ENCODE results near the gene ZXDC. TPM values are rescaled to one million over a fixed set of nuclear protein-coding genes. Genes with fewer than 3 reads are reported as not detected.

ZXDC gene
- total and polyA plus RNA-seq, 7 donors: 10.6 to 39.5 (median 30.3) TPM

DNA sequence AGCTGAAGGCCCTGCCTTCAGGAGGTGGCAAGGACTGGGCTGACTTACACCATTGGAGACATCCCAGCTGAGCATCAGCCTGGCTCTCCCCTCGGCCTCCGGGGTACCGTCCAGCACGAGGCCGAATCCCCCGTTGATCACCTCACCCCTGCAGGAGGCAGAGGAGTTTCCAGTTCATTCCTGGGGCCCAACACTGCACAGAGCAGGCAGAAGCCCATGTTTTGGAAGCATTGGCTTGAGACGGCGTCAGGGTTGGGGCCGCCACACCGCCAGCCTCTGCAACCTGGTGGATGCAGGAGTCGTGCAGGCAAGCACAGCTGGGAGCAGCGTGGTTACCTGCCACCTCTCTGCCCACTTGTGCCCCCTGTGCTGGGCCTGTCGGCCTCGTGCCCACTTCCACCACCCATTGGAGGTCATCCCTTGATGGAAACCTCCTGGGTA, 7.7 kb upstream of the ZXDC start:
- H3K27me3 ChIP-seq (ENCODE audit: insufficient read depth in 3 of 3, low read length in 2 of 3): no peaks in the 10 kb centered on the region
- H3K4me3 ChIP-seq: no peak overlapping the region
- intact Hi-C loops (cut with DNase I): no loop called here
- no peak overlapping the region for H3K27ac ChIP-seq
- no peaks in the 10 kb centered on the region for H3K9me3 ChIP-seq
- WGBS, 3 donors: 86 to 93% (median 92%) methylated on average over 13 to 14 of the region's 14 CpGs
- no peaks in the 10 kb centered on the region for H3K36me3 ChIP-seq (ENCODE audit: insufficient read depth in 1 of 2, low read depth in 1 of 2)
- ATAC-seq (no peak), DNase-seq (peak in 1 of 2 donors; percentile 45)
- peaks cover 16% of the 10 kb centered on the region for H3K4me1 ChIP-seq
- TF ChIP-seq, protein P1, sequence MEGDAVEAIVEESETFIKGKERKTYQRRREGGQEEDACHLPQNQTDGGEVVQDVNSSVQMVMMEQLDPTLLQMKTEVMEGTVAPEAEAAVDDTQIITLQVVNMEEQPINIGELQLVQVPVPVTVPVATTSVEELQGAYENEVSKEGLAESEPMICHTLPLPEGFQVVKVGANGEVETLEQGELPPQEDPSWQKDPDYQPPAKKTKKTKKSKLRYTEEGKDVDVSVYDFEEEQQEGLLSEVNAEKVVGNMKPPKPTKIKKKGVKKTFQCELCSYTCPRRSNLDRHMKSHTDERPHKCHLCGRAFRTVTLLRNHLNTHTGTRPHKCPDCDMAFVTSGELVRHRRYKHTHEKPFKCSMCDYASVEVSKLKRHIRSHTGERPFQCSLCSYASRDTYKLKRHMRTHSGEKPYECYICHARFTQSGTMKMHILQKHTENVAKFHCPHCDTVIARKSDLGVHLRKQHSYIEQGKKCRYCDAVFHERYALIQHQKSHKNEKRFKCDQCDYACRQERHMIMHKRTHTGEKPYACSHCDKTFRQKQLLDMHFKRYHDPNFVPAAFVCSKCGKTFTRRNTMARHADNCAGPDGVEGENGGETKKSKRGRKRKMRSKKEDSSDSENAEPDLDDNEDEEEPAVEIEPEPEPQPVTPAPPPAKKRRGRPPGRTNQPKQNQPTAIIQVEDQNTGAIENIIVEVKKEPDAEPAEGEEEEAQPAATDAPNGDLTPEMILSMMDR (IDR thresholded peaks at IDR 0.05): no peak

DNA sequence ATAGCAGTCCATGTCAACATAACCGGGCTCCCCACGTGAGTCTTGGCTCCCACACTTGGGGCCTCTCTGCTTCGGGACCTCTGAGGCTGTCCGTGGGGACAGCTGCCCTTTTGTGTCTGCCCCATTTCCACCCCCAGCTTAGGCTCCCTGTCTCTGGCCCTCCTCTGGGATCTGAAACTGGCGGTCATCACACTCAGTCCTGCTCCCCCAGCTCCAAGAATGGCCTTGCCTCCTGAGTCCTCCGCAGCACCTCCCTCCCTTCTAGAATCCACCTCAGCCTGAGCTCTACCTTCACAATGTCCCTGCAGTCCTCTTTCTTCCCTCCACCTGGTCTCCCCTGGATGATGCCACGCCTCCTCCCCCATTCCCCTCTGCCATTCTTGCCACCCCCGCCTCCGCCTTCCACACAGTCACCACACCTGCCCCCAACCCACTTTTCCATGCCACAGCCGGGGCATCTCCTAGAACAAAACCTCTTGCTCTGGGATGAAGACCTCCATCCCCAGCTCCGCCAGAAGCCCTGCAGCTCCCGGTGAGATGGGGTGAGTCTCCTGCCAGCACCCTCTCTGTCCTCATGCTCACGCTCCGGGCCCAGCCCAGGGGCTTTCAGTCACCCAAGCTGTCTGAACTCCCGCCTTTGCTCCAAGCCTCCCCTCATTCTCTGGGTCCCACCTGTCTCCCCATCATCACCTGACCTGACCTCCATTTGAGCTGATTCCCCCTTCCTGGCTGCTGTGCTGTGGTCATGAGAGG, 7.0 kb upstream of the ZXDC start:
- no peak overlapping the region for H3K4me3 ChIP-seq
- TF ChIP-seq, protein P1 (IDR thresholded peaks at IDR 0.05): no peak
- H3K36me3 ChIP-seq (ENCODE audit: insufficient read depth in 1 of 2, low read depth in 1 of 2): no peaks in the 10 kb centered on the region
- 82 to 97% (median 96%) methylated on average over 15 of the region's 15 CpGs for WGBS, 3 donors
- peaks cover 16% of the 10 kb centered on the region for H3K4me1 ChIP-seq
- no peaks in the 10 kb centered on the region for H3K9me3 ChIP-seq
- intact Hi-C loops (cut with DNase I): no loop called here
- H3K27ac ChIP-seq: no peak overlapping the region
- DNase-seq (peak in 1 of 2 donors; percentile 36), ATAC-seq (no peak)
- H3K27me3 ChIP-seq (ENCODE audit: insufficient read depth in 3 of 3, low read length in 2 of 3): no peaks in the 10 kb centered on the region

DNA sequence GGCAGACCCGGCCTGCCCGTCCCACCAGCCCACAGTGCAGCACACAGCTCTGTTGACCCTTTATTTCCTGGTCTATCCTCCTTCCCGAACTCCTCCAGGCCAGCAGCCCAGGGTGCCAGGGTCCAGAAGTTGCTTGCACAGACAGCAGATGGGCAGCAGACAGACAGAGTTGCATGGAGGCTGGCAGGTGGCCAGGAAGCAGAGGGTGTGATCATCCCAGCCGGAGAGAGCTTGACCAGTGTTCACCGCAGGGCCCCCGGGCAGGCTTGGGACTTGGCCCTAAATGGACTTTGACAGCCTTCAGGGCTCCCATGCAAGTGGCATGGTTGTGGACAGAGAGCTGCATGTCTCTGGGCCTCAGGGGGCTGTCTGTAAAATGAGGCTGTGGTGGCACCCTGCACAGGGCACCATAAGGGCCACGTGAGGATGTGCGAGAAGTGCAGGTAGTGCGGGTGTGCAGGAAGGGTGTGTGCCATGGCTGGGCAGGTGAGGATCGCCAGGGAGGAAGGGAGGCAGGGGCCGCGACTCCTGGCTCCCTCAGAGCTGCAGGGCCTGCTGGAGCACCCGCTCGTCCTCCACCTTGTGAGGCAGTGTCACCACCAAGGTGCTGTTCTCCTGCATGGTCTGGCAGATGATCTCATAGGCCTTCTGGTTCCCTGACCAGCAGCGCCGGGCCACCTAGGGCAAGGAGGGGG, 6.3 kb upstream of the ZXDC start:
- TF ChIP-seq, protein P1 (IDR thresholded peaks at IDR 0.05): no peak
- intact Hi-C loops (cut with DNase I): no loop called here
- 68 to 76% (median 76%) methylated on average over 14 to 16 of the region's 16 CpGs for WGBS, 3 donors
- Histone ChIP-seq H3K4me3 (no peak overlapping the region), H3K9me3 (no peaks in the 10 kb centered on the region), H3K36me3 (ENCODE audit: insufficient read depth in 1 of 2, low read depth in 1 of 2) (no peaks in the 10 kb centered on the region), H3K27ac (no peak overlapping the region), H3K27me3 (ENCODE audit: insufficient read depth in 3 of 3, low read length in 2 of 3) (no peaks in the 10 kb centered on the region), H3K4me1 (peaks cover 16% of the 10 kb centered on the region)
- peak in 2 of 4 donors; percentile 25 to 29 for ATAC-seq
- peak; percentile 57 to 72 for DNase-seq

DNA sequence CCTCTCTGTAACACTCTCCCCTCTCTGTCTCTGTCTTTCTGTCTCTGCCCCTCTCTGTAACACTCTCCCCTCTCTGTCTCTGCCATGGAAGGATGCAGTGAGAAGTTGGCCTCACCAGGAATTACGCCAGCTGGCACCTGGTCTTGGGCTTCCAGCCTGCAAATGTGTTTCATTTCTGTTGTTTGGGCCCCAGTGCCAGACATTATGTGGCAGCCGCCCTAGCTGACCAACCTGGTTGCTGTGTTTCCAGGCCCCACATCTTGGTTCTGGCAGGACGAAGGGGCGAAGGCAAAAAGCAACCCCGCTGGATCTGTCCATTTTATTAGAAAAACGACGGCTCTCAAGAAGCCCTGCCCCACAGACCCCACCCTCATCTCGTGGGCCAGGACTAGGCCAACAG, 5.2 kb upstream of the ZXDC start:
- H3K9me3 ChIP-seq: no peaks in the 10 kb centered on the region
- intact Hi-C loops (cut with DNase I): no loop called here
- H3K27ac ChIP-seq: no peak overlapping the region
- TF ChIP-seq, protein P1 (IDR thresholded peaks at IDR 0.05): no peak
- H3K4me1 ChIP-seq: peaks cover 13% of the 10 kb centered on the region
- 45 to 58% (median 53%) methylated on average over 8 of the region's 8 CpGs for WGBS, 3 donors
- DNase-seq (peak in 1 of 2 donors; percentile 62), ATAC-seq (no peak)
- no peaks in the 10 kb centered on the region for H3K27me3 ChIP-seq (ENCODE audit: insufficient read depth in 3 of 3, low read length in 2 of 3)
- no peaks in the 10 kb centered on the region for H3K36me3 ChIP-seq (ENCODE audit: insufficient read depth in 1 of 2, low read depth in 1 of 2)
- H3K4me3 ChIP-seq: no peak overlapping the region

All from psoas muscle (tissue), 8 donors.